H1 (cell line): ENCODE data around the gene FOLR3.

Experiments
- BRCA1 ChIP-seq: IDR thresholded peaks from 2 replicates; pipeline ENCODE4 v1.6.1; 2012; ENCODE audit warnings: low read depth, low read length, improper control_type of control experiment
- CTCF ChIP-seq, 3 experiments: IDR thresholded peaks; 1 replicate in 2 of 3; 2 replicates in 1 of 3; pipeline versions ENCODE4 v1.5.1 to v1.6.1; 2011; ENCODE audit warnings: low read length in 3 of 3, mild to moderate bottlenecking in 3 of 3, inconsistent platforms in 2 of 3, low read depth in 1 of 3, moderate library complexity in 1 of 3; ENCODE audit not compliant: insufficient read depth in 1 of 3; ENCODE audit errors: control extremely low read depth in 1 of 3
- EZH2 ChIP-seq: fragments of 200-600 bp; sonication (generic); IDR thresholded peaks from 2 replicates; pipeline ENCODE4 v1.7.1; 2012; ENCODE audit warnings: low read depth, mild to moderate bottlenecking, moderate library complexity, low read length, inconsistent platforms; ENCODE audit not compliant: severe bottlenecking
- GABPA ChIP-seq: IDR thresholded peaks from 2 replicates; pipeline ENCODE4 v1.6.1; 2011; ENCODE audit warnings: mild to moderate bottlenecking, low read length, moderate library complexity, borderline replicate concordance; ENCODE audit not compliant: insufficient read depth
- MAFK ChIP-seq: IDR thresholded peaks from 2 replicates; pipeline ENCODE4 v1.6.1; 2012; ENCODE audit warnings: low read depth, mild to moderate bottlenecking, improper control_type of control experiment, low read length
- MAX ChIP-seq: IDR thresholded peaks from 2 replicates; pipeline ENCODE4 v1.6.1; 2012; ENCODE audit warnings: inconsistent platforms
- POLR2A ChIP-seq, 2 experiments: IDR thresholded peaks; 1 replicate in 1 of 2; 2 replicates in 1 of 2; pipeline ENCODE4 v1.6.1; 2011; ENCODE audit warnings: low read depth in 2 of 2, low read length in 2 of 2, mild to moderate bottlenecking in 2 of 2; ENCODE audit errors: control extremely low read depth in 1 of 2
- RFX5 ChIP-seq: IDR thresholded peaks from 2 replicates; pipeline ENCODE4 v1.6.1; 2011; ENCODE audit warnings: low read depth, low read length, improper control_type of control experiment, borderline replicate concordance
- RXRA ChIP-seq: IDR thresholded peaks from 2 replicates; pipeline ENCODE4 v1.6.1; 2011; ENCODE audit warnings: low read depth, mild to moderate bottlenecking, low read length, moderate library complexity; ENCODE audit not compliant: insufficient read depth
- SIX5 ChIP-seq: IDR thresholded peaks from 2 replicates; pipeline ENCODE4 v1.6.1; 2011; ENCODE audit warnings: mild to moderate bottlenecking, low read depth, low read length
- TBP ChIP-seq: IDR thresholded peaks from 2 replicates; pipeline ENCODE4 v1.6.1; 2011; ENCODE audit warnings: low read depth, low read length, improper control_type of control experiment
- USF2 ChIP-seq: IDR thresholded peaks from 2 replicates; pipeline ENCODE4 v1.6.1; 2011; ENCODE audit warnings: low read length, improper control_type of control experiment

GRCh38 chr11:72100462-72100861 lies 35.1 kb upstream of the FOLR3 start:
- no peak for TF ChIP-seq CTCF (IDR thresholded peaks at IDR 0.05; ENCODE audit: control extremely low read depth in 1 of 3, insufficient read depth in 1 of 3, low read depth in 1 of 3, low read length in 3 of 3)
- no peak for TF ChIP-seq RXRA
- no peak for TF ChIP-seq MAX
- TF ChIP-seq EZH2 = no peak
- TF ChIP-seq MAFK = no peak
- no peak for TF ChIP-seq RFX5
- no peak for TF ChIP-seq BRCA1
- TF ChIP-seq USF2 = no peak
- TF ChIP-seq POLR2A (IDR thresholded peaks at IDR 0.05; ENCODE audit: control extremely low read depth in 1 of 2, low read depth in 2 of 2, low read length in 2 of 2) = no peak
- no peak for TF ChIP-seq GABPA
- no peak for TF ChIP-seq TBP
- no peak for TF ChIP-seq SIX5
